NCI-H2171 treated with DMSO at 0.1 percent for 48 hours (cell line): ENCODE data around the gene KIFC3.
A peak's percentile ranks its signal among the peaks of the same experiment; 100 is the strongest.
"Not testable (repeated sequence)": the region's sequence is repeated elsewhere in the genome, so short reads cannot be mapped to it uniquely, and the experiment has no call there.

Experiments
- DNase-seq: peaks from one replicate; lab custom pipeline; 2025; lab: John Stamatoyannopoulos, UW

Gene KIFC3

DNA sequence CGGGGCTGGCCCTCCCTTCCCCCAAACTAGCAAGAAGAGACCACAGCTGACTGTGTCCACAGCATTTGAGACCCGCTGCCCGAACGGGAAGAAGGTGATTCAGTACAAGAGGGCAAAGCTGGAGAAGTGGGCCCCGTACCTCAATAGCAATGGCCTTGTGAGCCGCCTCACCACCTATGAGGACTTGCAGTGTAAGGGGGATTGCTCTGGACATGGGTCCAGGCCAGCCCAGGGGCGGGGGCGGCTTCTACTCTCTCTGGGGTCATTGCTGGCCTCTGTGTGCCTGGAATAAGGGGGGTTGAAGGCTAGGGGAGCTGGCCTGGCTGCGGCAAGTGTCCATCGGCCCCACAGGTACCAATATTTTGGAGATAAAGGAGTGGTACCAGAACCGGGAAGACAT lies 79.6 kb downstream of the KIFC3 start:
- DNase-seq: no peak

DNA sequence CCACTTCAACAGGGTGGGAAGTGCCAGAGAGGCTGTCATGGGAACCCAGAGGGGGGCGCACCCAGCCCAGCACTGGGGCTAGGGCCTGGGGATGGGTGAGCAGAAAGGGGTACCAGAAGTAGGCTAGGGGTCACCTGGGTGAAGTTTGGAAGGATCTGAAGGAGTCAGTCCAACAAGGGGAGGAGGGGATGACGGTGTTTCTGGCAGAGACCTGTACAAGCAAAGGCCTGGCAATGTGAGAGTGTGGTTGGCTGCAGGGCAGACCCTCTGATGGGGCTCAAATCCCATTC lies 80.1 kb downstream of the KIFC3 start:
- DNase-seq: no peak

DNA sequence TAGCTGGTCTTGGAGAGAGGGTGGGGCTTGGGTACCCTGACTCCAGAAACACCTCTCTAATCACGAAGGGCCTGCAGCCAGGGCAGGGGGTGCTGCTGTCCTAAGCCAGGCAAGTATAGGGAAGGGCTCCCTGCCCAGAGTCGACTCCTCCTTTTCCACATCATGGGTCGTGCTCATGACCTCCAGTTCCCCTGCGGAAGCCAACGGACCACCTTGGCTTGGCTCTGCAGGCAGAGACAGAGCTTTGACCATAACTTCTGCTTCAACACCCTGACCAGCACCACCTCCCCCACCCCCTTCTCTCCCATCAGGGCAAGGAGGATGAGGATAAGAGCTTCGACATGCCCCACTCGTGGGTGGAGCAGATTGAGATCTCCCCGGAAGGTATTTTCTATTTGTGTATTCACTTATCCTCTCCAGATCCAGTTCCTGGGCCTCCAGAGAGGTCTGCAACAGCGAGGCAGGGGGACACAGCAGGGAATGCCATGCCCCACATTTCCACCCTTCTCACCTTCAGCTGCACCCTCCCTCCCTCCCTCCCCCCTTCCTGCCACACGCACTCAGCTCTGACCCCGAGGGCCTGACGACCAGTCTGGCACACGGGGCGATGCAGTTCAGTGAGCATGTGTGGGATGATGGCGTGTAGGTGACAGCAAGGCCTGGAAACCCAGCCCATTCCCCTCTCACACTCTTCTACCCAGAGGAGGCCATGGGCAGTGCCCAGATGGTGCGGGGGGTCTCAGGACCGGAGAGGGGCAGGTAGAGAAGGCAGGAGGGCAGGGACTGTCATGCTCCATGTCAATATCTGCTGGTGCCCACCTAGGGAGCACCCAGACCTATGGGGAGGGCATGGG lies 80.7 kb downstream of the KIFC3 start:
- DNase-seq: no peak

DNA sequence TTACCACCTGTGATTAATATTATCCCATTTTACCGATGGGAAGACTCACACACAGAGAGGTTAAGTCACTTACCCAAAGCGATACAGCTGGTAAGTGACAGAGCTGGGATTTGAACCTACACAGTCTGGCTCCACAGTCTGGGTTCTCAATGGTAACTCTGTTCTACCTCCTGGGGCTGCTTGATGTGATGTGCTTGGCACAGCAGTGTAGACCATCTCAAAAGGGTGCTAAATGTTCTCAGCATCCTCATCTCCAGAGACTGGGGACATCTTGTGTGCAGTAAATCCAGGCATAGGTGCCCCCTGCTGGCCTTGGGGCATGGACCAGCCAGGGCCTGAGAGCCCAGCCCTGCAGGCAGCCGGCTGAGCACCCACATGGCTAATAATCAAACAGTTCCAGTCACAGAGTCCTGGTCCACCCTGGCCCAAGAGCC lies 82.1 kb downstream of the KIFC3 start:
- no peak for DNase-seq

DNA sequence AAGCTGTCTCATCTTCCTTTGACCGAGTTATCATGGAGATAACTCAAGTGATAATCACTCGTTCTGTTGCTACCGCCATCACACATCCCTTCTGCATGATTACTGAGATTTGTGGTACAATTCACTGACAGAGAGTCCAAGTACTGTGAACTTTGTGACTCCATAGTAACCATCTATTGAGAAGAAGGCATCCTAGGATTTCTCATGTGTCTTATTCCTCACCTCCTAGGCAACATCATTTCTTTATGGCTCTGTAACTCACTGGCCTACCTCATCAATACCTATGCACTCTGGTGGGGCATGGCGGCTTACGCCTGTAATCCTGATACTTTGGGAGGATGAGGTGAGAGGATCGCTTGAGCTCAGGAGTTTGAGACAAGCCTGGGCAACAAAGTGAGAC lies 88.2 kb downstream of the KIFC3 start:
- no peak for DNase-seq

DNA sequence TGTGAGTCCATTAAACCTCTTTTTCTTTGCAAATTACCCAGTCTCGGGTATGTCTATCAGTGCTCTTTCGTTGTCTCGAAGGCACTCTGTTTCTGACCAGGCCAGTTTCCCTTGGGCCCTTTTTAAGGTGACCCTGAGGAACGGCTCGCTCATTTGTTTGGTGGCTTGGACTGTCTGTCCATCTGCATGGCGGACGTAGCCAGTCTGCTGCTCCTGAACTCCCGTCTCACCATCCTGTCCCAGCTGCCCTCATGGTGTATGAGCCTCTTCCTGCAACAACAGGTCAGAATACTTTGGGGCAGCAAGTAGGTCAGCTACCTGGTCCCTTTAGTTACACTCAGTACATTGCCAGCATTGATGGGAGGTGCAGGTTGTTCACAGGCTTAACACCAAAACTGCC lies 88.7 kb downstream of the KIFC3 start:
- DNase-seq: no peak

DNA sequence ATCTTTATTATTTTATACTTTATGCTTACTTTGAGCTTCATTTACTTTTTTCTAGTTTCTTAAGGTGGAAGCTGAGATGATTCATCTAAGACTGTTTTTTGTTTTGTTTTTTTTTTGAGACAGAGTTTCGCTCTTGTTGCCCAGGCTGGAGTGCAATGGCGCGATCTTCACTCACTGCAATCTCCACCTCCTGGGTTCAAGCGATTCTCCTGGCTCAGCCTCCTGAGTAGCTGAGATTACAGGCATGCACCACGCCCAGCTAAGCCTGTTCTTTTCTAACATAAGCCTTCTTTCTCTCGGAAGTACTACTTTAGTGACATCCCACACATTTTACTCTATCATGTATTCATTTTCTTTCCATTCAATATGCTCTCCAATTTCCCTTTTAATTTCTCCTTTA lies 89.7 kb downstream of the KIFC3 start:
- not testable (repeated sequence) for DNase-seq

DNA sequence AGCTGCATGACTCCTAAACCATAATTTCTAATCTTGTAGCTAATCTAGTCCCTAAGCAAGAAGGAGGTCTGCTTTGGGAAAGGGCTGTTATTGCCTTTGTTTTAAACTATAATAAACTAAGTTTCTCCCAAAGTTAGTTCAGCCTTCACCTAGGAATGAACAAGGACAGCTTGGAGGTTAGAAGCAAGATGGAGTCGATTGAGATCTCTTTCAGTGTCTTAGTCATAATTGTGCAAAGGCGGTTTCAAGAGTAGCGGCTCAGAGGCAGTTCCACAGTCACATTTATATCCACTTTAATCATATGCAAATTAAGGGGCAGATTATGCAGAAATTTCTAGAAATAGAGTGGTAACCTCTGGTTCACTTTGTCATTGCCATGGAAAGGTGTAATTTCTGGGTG lies 90.3 kb downstream of the KIFC3 start:
- DNase-seq: peak; percentile 78

DNA sequence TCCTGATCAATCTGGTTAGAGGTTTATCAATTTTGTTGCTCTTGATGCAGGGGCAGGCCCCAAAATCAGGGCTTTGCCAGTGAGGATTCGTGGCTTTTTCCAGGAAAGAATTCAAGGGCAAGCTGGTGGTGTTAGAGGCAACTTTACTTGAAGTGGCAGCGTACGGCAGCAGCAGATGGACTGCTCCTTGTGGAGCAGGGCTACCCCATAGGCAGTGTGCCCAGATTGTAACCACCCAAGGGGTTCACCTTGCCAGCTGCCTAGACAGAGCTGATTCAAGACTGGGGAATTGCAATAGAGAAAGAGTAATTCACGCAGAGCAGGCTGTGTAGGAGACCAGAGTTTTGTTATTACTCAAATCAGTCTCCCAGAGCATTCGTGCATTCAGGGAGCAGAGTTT lies 90.9 kb downstream of the KIFC3 start:
- peak; percentile 98 for DNase-seq

DNA sequence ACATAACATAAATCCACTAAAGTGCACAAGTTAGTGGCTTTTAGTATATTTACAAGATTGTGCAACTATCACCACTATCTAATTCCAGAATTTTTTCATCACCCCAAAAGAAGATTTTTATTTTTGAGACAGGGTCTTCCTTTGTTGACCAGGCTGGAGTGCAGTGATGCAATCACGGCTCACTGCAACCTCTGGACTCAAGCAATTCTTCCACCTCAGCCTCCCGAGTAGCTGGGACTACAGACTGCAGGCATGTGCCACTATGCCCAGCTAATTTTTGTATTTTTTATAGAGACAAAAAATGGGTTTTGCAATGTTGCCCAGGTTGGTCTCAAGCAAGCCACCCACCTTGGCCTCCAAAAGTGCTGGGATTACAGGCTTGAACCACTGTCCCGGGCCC lies 92.6 kb downstream of the KIFC3 start:
- no peak for DNase-seq
